ENCODE measurements around the gene GRIK4.

The GRIK4 gene

DNA sequence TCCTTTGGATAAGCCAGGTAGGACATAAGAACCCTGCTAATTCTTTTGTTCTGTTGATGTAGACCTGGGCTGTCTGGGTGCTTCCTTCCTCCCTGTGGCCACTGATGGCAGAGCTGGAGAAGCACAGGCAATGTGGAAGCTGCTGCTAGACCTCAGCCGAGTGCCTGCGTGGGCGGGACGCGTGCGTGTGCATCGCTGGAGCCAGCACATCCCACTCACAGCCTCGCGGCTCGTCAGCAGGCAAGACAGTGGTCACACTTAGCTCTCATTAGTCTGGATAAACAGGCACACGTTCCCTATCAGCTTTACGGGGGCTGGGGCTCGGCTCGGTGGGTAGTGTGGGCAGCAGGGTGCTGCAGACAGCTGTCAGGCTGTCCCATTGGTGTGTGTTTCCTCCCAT is 155.7 kb downstream of the GRIK4 start:
- DNase-seq (ENCODE audit: low read depth in 3 of 3), result peak in 1 of 3 experiments; percentile 4

DNA sequence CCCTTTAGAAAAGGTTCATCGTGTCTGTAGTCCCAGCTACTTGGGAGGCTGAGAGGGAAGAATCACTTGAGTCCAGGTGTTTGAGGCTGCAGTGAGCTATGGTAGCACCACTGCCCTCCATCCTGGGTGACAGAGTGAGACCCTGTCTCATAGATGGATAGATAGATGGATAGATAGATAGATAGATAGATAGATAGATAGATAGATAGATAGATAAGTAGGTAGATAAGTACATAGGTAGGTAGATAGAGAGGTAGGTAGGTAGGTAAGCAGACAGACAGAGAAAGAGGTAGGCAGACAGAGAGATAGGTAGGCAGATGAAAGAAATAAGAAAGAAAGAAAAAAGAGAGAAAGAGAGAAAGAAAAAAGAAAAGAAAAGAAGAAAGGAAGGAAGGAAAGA is 156.4 kb downstream of the GRIK4 start:
- DNase-seq (ENCODE audit: low read depth in 3 of 3), result no peak

DNA sequence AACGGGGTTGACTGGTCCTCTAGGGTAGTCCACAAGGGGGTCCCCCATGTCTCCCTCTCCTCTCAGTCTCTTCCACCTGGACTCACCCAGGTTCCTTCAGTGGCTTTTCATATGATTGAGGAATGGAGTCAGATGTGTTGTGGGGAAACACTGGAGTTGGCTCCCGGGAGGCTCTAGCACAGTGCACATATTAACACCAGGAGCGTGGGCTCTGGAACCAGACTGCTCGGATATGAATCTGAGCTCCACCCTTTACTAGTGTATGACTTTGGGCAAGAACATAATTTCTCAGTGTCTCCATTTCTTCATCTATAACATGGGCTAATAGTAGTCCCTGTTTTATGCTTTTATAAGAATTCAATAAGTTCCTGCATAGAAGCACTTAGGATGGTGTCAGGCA is 157.0 kb downstream of the GRIK4 start:
- no peak for DNase-seq (ENCODE audit: low read depth in 3 of 3)

DNA sequence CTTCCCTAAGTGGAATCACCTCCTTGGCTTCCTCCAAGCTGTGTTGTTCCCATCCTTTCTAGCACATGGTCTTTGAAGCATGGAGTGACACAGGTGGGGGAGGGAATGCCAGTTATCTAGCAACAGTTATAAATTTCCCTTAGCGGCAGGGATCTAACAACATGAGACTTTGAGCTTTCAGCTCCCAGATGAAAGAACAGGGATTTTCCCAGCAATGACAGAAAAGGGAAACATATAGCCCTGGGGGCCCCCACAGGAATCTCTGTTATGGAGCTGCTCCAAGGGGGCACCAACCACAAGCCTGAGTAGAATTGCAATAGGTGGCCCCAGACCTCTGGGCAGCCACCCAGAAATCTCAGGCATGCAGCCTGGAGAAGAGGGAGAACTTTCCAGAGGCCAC is 163.0 kb downstream of the GRIK4 start:
- no peak for DNase-seq (ENCODE audit: low read depth in 3 of 3)

DNA sequence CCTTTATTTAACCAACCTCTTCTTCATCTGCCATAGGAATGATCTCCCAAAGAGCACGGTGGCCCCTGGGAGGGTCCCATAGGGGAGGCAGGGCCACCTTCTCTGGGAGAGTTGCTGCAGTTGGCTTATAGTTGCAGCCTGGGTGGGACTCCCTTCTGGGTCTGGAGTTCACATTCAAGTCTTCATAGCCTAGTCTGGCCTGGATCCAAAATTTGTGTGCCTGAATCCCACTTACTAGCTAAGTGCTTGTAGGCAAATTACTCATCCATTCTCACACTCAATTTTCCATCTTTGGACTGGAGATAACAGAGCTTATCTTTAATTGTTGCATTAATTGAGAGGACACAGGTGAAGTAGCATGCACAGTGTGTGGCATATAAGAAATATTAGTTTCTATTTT is 163.6 kb downstream of the GRIK4 start:
- DNase-seq (ENCODE audit: low read depth in 3 of 3), result no peak

DNA sequence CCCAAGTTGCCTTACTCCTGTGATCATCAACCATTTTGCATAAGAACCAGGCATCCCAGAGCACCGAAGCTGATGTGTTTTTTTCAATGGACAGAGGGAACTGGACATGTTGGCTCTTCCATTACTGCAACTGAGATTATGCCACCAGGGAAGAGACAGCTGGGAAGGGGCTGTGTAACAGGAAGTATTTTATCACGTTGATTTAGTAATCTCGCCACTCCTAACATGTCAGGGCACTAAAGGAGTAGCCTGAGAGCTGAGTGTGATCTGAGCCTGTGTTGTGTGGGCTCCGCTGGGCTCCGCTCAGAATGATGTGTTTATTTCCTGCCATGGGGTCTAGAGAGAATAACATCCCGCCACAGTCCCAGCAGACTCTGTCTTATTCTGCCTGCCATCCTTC is 165.4 kb downstream of the GRIK4 start:
- no peak for DNase-seq (ENCODE audit: low read depth in 3 of 3)

DNA sequence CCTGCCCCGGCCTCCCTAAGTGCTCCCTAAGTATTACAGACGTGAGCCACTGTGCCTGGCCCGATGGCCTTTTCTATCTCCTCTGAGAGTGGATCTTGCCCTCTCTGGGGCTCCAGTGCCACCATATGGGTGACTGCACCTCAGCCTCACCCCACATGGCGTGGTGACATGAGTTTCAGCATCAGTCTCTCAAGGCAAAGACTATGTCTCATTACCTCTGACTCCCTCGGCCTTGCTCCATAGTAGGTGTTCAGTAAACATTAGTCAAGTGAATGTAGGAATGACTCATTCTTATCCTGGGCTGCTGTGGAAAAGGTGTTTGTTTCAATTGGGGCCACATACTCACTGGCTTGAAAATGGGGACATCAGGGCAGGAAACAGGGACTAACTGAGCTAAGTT is 168.8 kb downstream of the GRIK4 start:
- no peak for DNase-seq (ENCODE audit: low read depth in 3 of 3)

DNA sequence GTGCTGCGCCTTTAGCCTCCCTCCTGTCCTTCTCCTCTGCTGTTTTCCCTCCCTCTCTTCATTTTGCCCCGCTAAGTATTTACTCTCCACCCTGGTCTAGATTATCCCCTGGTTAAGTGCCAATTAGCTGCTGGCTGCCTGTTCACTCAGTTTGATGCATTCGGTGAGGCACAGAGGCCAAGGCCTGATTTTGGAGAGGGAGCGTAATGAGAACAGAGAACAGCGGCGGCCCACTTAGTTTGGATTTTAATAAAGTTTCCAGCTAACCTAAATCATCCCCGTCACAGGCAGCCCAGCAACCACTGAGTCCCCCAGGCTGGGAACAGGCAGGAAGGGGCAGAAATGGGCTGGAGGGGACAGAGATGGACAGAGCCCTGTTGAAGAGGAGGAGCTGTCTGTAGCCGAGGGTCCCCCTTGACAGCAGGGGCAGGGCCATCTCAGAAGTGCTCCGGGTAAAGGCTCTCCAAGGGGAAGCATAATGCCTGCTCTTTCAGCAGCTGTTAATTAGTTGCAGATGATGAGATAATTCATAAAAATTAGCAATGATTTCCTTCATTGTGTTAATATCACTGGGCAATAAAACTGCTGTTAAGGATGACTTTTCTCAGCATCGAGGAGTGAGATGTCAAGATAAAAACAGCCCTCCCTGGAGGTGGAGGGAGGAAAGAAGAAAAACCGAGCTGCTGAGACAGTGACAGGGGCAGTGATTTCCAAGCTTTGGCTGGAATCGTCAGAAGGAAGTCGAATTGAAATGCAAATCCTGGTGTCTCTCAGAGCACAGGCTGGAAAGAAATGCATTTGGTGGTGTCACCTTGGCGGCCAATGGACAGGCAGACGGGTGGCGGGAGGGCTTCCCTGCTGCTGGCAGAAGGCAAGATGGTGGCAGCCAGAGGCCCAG is 170.1 kb downstream of the GRIK4 start:
- DNase-seq (ENCODE audit: low read depth in 3 of 3), result no peak

DNA sequence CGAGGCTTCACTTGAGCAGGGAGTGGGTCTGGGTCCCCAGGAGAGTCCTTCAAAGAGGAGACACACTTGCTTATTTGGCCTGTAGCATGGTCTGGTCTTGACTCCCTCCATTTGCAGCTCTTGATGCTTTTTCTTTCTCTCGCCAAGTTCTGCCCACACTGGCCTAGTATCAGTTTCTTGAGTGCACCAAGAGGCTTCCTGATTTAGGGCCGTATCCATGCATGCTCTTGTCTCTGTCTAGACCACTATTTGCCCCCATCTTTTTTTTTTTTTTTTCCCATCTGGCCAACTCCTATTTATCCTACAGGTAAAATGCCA is 170.7 kb downstream of the GRIK4 start:
- DNase-seq (ENCODE audit: low read depth in 3 of 3), result no peak

DNA sequence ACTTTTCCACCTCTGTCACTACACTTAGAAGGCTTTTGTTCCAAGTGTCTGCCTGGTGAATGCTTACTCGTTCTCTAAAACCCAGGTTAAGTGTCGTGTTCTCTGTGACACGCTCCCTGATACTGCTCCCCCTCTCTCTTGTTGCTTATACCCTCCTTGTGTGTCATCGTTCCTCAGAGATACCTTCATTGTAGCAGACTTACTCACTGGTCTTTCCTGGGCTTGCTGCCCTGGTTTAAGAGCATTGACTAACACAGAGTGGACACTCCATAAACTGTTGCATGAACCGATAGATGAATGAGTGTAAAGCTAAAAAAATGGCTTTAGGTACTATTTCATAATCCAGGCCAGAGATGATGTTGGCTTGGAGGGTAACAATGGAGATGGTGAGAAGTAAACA is 171.3 kb downstream of the GRIK4 start:
- no peak for DNase-seq (ENCODE audit: low read depth in 3 of 3)

DNA sequence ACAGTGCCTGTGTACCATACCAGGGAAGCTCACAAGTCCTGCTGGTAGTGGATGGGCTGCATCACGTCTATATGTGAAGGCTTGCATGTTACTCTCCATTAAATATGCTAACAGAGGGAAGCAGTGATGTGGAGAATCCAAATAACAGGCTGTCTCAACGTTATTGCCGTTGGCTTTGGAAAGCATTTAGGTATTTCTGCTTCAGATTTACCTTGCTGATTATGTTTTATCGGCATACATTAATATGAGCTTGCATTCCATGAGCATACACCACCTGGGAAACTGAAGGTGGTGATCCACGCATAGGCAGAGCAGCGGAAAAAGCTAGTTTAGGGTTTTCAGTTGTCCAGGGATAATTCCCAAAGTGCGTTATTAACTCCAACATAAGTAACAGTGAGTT is 175.0 kb downstream of the GRIK4 start:
- DNase-seq (ENCODE audit: low read depth in 3 of 3), result no peak

DNA sequence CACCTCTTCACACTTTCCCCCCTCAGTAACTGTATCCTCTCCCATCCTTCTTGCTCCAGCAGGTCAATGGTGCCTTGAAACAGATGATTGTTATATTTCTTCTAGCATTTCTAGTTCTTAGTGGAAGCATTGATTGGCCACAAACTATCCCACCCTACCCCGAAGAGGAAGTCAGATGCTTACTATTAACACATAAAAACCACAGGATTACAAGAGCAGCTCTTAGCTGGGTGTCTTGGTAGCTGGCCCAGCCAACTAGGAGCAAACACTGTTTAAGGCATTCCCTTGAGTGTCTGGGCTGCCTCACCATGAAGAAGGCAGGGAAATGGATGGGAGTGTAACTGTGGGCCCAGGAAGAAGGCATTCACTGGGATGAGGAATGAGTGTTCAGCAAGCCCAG is 176.6 kb downstream of the GRIK4 start:
- no peak for DNase-seq (ENCODE audit: low read depth in 3 of 3)

DNA sequence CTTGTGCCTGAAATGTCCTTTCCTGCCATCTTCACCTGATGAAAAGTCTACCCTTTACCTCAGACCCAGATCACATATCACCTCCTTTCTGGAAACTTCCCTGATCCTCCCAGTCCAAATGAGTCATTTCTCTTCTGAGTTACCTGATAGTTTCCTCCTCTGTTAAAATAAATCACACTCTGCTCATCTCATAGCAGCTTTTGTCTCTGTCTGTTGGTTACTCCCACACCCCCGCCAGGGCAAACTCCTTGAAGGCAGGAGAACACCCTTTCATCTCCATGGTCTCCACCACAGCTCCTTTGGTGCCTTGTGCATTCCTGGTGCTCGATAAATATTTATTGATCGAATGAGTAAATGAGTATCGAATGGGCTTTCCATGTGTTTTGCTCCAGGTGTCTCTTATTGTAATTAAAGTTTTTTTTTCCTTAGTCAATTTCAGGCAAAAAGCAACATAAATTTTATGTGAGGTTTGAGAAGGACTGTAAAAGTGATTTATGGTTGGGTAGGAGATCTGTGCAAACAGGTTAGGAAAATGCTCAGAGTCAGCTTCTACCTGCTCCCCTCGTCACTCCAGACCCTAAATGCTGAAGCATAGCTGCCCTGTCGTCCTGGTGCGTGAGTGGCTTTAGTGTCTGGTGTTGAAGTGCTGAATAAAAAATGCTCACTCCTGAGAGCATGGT is 178.2 kb downstream of the GRIK4 start:
- DNase-seq (ENCODE audit: low read depth in 3 of 3), result no peak

DNA sequence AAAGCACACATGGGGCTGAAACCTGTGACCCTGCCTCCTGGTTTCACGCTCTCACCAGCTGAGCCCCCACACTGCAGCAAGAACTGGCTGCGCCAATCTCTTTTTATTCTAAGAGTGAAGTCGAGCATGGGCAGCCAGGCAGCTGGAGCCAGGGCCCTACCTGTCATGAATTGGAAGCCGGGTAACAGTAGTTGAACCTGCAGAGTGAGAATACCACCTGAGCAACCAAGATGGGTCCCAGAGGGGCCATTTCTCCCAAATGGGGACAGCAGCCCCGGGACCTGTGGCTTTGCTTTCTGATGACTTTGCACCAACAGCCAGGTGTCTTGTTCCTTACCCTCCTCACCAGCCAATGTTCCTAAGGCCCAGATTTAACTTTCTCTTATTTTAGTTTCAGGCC is 178.9 kb downstream of the GRIK4 start:
- DNase-seq (ENCODE audit: low read depth in 3 of 3), result no peak

DNA sequence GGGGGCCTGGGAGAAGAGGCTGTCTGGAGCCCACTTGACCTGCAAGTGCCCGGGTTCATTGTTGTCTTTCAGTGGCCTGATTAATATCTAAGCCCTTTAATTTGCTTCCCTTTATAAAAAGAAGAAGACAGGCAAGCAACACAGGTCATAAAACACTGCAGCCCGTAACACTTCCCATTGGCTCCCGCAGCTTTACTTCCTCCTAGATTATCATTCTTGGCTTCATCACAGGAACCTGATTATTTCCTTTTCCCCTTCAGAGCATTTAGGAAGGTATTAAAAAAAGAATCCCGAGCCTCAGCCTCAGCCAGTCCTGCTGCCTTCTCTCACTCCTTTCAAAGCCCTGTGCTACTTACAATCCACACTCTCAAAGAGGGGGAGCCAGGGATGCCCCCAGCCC is 183.2 kb downstream of the GRIK4 start:
- DNase-seq (ENCODE audit: low read depth in 3 of 3), result no peak

DNA sequence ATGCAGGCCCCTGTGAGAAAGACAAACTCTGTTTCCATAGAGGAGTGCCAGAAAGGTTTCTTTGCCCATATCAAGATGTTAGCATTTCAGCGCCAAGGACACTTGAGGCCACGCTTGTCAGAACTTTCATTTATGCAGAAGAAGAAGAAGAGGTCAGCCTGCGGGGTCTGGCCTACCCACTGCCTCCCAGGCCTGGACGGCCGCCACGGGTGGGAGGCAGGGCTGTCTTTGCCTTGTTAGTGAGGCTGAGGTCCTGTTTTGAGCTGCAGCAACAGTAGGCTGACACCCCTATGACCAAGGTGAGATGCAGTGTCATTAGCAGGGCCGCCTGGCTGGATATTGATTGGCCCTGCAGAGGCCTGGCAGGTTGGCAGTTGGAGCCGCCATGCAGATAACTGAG is 183.9 kb downstream of the GRIK4 start:
- DNase-seq (ENCODE audit: low read depth in 3 of 3), result no peak

DNA sequence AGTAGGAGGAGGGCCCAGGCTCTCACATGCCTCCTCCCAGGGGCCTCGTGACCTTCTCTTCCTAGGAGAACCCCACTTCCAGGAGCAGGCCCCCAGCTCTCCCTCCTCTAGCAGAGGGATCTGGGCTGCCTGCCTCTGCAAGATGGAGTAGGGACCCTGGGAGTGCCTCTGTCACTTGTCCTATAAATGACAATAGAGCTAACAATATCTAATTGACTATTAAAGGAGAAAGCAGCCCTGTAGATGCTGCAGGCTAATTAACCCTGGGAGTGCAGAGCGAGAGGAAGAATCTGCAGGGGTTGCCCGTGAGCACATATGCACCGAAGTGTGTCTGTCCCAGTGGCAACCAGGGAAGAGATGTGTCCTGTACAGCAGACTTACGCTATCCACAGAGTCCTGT is 184.4 kb downstream of the GRIK4 start:
- DNase-seq (ENCODE audit: low read depth in 3 of 3), result no peak

DNA sequence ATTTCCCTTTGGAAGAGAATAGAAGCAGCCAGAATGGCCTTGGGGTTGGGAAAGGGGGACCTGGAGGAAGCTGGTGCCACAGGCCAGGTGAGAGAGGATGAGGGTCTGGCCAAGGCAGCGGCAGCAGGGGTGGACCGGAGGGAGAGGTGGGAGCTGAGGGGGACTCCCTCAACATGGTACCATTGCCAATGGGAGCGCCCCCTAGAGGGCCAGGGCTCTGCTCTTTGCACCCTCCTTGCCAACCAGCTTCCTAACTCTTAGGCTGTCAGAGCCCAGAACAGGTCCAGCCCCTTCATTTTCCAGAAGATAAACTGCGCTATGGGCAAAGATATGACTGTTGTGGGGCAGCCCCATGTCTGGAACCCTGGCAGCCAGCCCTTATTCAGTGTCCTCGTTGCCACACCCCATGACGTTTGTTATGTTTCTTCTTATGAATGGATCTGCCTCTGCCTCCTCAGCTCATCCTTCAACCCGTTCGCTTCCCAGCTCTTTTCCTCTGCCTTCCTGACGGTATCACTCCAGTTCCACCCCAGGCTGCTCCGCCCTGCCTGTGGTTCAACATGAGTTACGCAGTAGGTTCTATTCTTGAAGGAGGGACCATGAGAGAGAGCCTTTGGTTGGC is 185.2 kb downstream of the GRIK4 start:
- DNase-seq (ENCODE audit: low read depth in 3 of 3), result no peak

DNA sequence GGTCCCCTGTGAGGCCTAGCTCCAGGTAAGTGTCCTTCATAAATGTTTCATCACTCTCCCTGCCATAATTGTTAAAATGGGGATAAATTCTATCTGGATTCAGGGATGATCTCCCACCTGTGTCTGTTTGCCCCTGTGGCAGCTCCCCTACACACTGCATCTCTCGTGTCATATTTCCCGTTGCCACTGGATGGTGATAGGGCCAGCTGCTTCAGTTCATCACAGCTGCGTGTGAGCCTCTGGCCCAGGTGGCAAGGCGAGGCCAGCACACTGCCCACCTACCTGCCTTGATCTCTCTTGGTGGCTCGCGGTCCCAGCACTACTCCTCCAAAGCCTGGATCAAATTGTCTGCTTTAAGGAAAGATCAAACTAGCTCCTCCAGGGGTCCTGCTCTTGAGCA is 187.4 kb downstream of the GRIK4 start:
- no peak for DNase-seq (ENCODE audit: low read depth in 3 of 3)

DNA sequence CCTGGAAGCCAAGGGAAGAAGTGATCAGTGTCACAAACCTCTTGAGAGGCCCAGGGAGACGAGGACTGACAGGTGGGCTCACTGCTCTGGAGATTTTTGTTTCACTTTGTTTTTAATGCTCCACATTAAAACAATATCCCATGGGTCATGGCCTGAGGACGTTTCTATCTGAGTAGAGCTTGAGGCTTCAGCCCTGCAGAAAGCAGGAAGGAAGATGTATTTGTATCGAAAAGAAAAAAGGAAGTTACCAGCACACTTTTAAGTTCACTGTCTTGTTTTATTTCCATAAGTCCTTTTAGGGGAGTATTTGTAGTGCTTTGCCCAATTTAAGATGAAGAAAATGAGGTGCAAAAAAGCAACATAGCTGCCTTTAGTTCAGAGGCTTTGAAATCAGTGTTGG is 191.1 kb downstream of the GRIK4 start:
- no peak for DNase-seq (ENCODE audit: low read depth in 3 of 3)

DNA sequence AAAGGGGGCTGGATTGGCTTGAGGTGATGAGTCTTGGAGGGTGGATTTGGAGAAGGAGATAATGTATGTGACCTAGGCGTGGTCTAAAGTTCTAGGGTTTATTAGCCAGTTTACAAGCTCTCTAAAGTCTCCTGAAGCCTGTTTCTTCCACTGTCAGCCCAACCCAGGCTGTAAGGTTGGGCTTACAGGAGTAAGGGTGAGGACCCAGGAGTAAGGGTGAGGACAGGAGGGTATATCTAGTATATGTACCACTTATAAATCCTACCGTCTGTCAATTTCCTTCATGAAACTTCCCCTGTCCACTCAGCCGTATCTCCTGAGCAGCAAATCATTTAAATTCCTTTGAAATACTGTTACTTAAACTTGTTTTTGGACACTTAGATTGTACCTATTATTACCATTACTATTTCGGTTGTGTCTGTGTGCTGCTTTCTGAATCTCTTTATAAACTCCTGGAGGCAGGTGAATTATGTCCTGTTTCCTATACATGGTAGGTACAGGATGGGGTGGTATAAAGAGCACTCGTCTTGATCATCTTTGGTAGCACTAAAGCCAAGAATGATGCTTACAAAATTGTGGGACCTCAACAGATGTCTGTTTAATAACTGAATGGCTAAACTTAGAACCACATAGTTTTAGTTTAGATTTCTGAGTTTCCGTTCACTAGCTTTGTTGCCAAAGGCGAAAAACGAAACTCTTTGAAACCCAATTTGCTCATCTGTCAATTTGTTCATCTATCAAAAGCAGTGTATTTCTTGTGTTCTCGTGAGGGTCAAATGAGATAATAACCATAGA is 192.0 kb downstream of the GRIK4 start:
- DNase-seq (ENCODE audit: low read depth in 3 of 3), result no peak

DNA sequence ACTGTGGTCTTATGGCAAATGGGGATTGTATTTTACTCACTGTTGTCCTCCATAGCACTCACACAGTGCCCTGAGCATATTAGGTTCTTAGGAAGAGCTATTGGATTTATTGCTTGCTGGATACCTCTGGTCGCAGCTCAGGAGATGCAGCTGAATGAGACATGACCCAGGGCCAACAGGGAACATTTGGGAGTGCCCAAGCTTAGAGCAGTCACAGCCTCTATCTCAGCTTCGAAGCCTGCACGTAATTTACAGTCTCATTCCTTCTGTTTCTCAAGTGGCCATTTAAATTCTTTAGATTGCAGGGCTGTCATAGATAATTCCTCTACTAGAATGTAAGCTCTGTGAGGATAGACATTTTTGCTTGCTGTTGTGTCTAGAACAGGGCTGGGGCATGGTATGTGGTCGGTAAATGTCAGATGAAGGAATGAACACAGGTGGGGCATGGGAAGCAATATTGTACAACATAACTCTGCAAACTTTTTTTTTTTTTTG is 192.8 kb downstream of the GRIK4 start:
- DNase-seq (ENCODE audit: low read depth in 3 of 3), result no peak
